Mucosa of descending colon (tissue), 3 donors: Measurements from ENCODE around the gene SUN1. TPM values are rescaled to one million over a fixed set of nuclear protein-coding genes. Genes with fewer than 3 reads are reported as not detected.

Experiments
- ATAC-seq: fragments of 200-7000 bp; cut with Tn5 transposase; one replicate; pipeline ENCODE4 v1.9.1; 2020; ENCODE audit warnings: mild to moderate bottlenecking, moderate library complexity
- DNase-seq, 3 donors: peaks; one replicate each; pipeline ENCODE4 v3.0.0-alpha.2; 2020
- H3K36me3 ChIP-seq: fragments of 200-600 bp; one replicate; pipeline ENCODE4 v1.8.0; 2021; ENCODE audit warnings: low read depth, mild to moderate bottlenecking
- H3K4me1 ChIP-seq: fragments of 200-600 bp; one replicate; pipeline ENCODE4 v1.8.0; 2021; ENCODE audit warnings: low read depth, mild to moderate bottlenecking
- H3K4me3 ChIP-seq: fragments of 200-600 bp; one replicate; pipeline ENCODE4 v1.8.0; 2021; ENCODE audit warnings: mild to moderate bottlenecking
- H3K9me3 ChIP-seq: fragments of 200-600 bp; one replicate; pipeline ENCODE4 v1.8.0; 2021; ENCODE audit warnings: mild to moderate bottlenecking
- CTCF ChIP-seq: fragments of 200-600 bp; IDR thresholded peaks from one replicate; pipeline ENCODE4 v1.8.0; 2022; ENCODE audit warnings: antibody characterized with exemption, mild to moderate bottlenecking
- intact Hi-C, 2 donors: fragments of 100-400 bp; cut with DNase I in 1 of 2; cut with micrococcal nuclease in 1 of 2; formaldehyde crosslinking; loops; one replicate each; pipeline versions ENCODE4 v1.11.0 to v1.11.1; 2022; cut with DNase I, micrococcal nuclease
- total RNA-seq, 3 donors: library from RNA; stranded (reverse); fragmentation: NEBNext Ultra II Directional in 2 of 3; extraction: Animal tissue kit (Norgen Biotek cat#: 25700) in 2 of 3; gene quantifications; one replicate each; pipeline versions ENCODE4 v1.2.1 to v1.2.4, GENCODE V29; 2021 to 2023
- donor health status: DM: no; HTN: no; CAD: no; lungs with moderate emphysema.
- donor health status: DM: no; HTN: no; CAD: no.
- donor health status: DM: no; HTN: yes; CAD: no.

The SUN1 gene
- total RNA-seq, 3 donors from 2014 or later: 151 to 179 (median 164) TPM

GRCh38 chr7:909358-910329 is 77.4 kb downstream of the SUN1 start:
- Histone ChIP-seq H3K4me3 (no peak overlapping the region), H3K4me1 (peaks cover 13% of the 10 kb centered on the region), H3K9me3 (no peaks in the 10 kb centered on the region), H3K36me3 (no peaks in the 10 kb centered on the region)
- no peak for TF ChIP-seq CTCF
- peak; percentile 77 to 89 (median 79) for DNase-seq
- peak; percentile 41 for ATAC-seq
- intact Hi-C loops: no loop called here

GRCh38 chr7:910441-910861 is 78.2 kb downstream of the SUN1 start:
- no peaks in the 10 kb centered on the region for H3K36me3 ChIP-seq
- no peaks in the 10 kb centered on the region for H3K9me3 ChIP-seq
- DNase-seq (no peak), ATAC-seq (no peak)
- no peak for TF ChIP-seq CTCF
- intact Hi-C loops: no loop called here
- H3K4me3 ChIP-seq: no peak overlapping the region
- H3K4me1 ChIP-seq: peaks cover 21% of the 10 kb centered on the region

- ATAC-seq (no peak), DNase-seq (no peak)
- H3K4me3 ChIP-seq: no peak overlapping the region
- no peaks in the 10 kb centered on the region for H3K9me3 ChIP-seq
- intact Hi-C loops: no loop called here
- H3K36me3 ChIP-seq: no peaks in the 10 kb centered on the region
- H3K4me1 ChIP-seq: peaks cover 26% of the 10 kb centered on the region
- no peak for TF ChIP-seq CTCF
Observed at GRCh38 chr7:910931-911431, 78.7 kb downstream of the SUN1 start.

- peaks cover 33% of the 10 kb centered on the region for H3K4me1 ChIP-seq
- H3K36me3 ChIP-seq: no peaks in the 10 kb centered on the region
- DNase-seq: no peak
- intact Hi-C loops: no loop called here
- no peak overlapping the region for H3K4me3 ChIP-seq
- no peak for ATAC-seq
- TF ChIP-seq CTCF: no peak
- no peaks in the 10 kb centered on the region for H3K9me3 ChIP-seq
Observed at GRCh38 chr7:911791-912480, 79.7 kb downstream of the SUN1 start.

- no peaks in the 10 kb centered on the region for H3K9me3 ChIP-seq
- intact Hi-C loops: no loop called here
- peak; percentile 92 to 96 (median 95) for DNase-seq
- no peak for TF ChIP-seq CTCF
- no peaks in the 10 kb centered on the region for H3K36me3 ChIP-seq
- ATAC-seq: peak; percentile 85
- H3K4me3 ChIP-seq: no peak overlapping the region
- H3K4me1 ChIP-seq: peaks cover 38% of the 10 kb centered on the region
Observed at GRCh38 chr7:913736-914520, 81.7 kb downstream of the SUN1 start.
